GM18502 (cell line): ENCODE data around the gene ING4.

Source experiments
- ATAC-seq: cut with Tn5 transposase; IDR thresholded peaks from one replicate; pipeline ENCODE4 v1.9.1; 2021; ENCODE audit warnings: mild to moderate bottlenecking; ENCODE audit not compliant: unreplicated experiment, poor library complexity

ING4 gene

DNA sequence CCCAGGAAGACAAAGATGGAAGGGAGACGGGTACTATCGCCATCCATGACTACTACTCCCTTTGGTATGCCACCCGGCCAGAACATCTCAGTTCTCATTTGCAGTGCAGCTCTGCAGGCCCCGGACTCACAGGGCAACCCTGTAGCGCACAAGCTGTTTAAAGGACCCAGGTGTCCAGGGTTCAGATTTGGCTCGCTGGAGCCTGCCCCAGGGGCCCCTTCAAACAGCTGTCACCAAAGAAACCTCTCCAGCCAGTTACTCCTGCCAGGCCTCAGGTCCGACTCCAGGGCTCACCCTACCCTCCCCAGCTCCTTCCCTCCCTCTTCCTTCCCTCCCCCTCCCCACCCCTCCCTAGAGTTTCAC, 50.3 kb downstream of the ING4 start:
- ATAC-seq: no peak

DNA sequence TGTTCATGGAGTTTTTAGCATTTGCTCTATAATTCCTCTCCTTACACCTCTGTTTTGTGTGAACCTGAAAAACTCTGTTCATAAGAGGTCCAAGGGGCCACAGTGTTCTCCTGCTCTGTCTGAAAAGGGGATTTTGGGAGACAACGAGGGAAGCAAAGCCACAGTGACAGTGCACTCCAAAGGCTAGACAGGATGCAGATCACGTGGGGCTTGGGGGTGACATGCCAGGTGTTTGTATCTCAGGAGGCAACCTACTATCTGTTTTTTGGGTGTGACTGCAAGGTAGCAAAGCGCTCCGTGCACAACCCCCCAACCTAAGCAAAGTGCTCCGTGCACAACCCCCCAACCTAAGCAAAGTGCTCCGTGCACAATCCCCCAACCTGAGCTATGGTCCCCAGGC, 50.7 kb downstream of the ING4 start:
- no peak for ATAC-seq

DNA sequence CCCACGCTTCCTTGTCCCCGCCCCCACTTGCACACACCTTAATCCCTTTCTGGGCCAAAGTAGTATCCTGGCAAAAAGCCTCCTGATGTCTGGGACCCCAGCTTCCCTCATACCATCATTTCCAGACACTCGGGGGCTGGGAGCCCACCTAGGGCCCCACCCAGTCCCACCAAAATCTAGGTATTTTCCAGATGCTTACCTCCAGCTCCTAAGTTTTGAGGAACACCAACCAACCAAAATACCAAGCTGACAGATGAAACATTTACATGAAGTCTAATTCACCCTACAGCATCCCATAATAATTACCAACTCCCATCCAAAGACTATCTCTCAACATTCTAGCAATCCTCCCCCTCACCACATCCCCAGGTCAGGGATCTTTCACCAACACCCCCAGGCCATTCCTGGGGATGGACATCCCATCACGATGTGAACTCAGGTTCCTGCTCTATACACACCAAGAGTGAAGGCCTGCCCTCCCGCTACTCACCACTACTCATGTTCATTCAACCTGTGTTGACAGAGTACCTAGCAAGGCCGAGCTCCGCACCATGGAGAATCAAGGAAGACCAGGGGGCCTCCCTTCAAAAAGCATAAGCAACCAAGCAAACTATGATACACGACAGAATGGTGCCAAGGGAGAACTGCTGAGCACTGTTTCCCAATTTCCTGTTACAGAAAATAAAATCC, 54.2 kb downstream of the ING4 start:
- no peak for ATAC-seq

DNA sequence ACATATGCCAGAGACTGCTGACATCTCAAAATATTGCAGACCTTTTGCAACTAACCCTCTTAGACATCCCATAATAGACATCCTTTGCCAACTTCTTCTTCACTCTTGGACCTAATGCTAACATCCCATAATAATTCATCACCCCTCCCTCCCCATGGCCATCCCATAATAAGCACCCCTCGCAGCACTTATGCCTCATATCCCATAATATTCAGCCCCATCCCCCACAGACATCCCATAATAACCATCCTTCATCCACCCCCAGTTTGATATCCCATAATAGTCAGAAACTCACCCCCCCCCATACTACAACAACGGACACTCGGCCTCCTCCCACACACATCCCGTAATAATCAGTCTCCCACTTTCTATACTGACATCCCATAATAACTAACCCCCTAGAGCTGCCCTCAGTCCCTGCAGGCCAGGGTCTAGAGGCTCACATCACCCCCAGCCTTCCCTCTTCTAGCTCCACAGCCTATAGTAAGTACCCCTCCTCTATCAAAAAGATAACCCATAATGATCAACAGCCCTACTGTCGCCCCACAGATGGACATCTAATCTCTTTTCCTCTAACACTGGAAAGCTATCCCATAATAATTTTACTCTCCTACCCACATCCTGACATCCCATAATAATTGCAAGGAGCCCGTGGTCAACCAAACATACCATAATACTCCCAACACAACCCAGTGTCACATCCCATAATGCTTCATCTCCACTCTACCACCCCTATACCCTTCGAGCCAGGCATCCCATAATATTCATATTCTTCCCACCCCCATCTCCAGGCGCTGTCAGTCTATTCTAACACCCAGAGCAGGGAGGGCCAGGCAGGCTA, 54.9 kb downstream of the ING4 start:
- peak; percentile 42 for ATAC-seq

DNA sequence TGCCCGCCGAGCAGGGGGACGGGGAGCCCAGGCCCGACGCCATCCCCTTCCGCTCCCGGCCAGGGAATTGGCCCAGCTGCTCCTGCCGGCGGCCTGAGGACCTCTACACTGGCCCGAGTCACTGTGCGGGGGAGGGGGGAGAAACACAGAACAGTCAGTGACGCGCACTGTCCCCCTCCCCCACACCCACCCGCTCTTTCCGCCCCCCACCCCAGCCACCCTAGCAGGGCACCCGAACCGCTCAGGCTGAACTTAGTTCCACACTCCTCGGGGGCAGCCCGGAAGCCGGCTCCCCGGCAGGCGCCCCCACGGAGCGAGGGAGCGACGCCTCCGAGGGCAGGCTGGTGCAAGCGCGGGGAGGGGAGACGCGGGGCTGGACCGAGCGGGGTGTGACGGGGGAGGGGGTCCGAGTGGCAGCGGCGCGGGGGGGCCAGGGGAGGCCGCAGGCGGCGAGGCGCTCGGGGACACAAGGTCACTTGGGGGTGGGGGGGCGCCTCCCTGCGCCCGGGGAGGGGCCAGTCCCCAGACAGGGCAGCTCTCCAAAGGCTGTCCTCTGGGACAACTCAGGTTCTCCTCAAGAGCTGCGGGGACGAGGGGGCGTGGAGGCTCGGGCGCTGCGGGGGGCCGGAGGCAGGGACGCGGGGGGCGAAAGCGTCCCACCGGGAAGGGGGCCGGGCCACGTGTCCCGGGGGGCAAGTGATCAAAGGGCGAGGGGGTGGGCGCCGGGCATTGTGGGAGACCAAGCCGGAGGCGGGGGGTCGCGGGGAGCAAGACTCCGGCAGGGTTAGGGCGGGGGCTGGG, 56.4 kb downstream of the ING4 start:
- no peak for ATAC-seq

DNA sequence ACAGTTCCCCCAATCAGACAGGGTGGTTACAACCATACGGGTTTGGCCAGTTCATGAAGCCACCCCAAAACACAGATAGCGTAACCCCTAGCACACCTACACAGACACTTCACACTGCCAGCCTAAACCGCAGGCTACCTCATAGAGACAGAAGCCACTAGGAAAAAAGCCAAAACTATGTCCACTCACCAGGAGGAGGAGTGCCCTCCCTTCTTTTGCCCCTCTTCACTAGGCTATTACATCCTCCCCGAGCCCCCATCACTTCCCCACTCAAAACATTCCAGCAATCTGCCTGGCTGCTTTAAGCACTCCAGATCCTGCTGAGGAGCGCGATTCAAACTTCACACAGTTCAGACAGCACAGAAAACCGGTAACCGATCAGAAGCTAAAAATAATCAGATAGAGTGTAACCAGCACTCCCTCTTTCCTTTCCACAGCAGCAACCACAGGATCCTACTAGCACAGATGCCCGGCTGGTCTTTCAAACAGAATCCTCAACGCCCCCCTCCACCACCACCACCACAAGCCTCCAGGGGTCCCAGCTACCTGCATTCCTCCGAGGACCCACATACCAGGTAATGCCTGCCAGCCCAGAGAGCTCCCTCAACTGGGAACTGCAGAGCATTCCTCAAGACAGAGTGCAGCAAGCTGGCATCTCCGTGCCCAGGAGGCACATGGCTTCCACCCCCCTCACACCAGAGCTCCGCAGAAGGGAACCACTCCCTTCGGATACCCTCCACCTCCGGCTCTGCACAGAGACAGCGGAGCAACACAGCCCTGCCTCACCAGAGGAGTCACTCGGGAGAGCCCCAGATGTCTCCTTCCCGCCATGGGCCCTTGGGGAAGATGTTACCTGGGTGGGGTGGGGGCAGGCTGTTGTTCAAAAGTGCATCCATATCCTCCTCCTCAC, 57.2 kb downstream of the ING4 start:
- no peak for ATAC-seq

DNA sequence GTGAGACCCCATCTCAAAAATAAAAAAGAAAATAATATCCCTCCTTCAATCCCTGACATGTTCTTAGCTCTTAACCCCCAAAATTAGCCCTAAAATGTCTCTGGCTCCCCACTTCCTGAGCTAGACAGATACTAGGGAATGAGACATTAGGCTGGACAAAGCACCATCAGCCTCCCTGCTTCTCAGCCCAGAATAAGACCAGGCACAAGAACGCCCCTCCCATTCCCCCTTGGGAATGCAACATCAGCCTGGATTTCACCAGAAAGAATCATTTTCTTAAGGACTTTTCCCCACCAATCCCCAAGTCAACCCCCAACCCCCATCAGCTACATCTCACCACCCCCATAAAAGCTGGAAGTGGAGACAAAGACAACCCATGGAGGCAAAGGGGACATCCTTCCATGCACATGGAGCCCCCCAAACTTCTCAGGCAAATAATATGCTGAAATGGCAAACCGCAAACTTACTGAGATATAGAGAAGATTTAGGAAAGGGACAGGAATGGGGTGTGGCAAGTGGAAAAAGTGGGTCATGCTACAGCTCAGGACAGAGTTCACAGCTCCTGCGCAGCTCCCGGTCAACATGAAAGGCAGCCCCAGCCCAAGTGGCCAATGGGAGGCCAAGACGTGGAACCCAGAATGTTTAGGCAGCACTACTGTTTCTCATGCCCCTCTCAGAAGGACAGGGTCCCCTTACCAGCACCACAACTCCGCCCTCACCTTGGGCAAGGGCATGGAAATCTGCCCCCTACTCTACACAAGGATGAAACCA, 58.5 kb downstream of the ING4 start:
- no peak for ATAC-seq

DNA sequence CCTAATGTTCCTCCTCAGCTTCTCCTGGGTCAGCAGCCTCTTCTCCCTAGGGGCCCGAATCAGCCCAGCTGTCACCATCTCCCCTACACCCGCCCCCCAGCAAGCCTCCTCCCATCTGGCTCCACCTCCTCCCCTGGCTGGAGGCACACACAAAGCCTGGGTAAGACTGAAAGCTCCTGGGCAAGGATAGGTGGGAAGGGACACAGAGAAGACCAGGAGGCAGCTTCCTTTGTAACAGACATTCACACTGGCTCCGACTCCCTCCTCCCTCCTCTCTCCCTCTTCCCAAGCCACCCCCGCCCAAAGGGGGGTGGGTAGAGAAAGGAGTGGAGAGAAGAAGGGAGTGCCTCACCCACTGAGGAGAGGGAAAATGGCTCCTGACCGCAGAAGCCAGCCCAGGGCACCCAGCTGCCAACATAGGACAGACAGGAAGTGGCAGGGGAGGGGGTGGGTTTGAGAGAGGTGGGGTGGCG, 59.8 kb downstream of the ING4 start:
- no peak for ATAC-seq

DNA sequence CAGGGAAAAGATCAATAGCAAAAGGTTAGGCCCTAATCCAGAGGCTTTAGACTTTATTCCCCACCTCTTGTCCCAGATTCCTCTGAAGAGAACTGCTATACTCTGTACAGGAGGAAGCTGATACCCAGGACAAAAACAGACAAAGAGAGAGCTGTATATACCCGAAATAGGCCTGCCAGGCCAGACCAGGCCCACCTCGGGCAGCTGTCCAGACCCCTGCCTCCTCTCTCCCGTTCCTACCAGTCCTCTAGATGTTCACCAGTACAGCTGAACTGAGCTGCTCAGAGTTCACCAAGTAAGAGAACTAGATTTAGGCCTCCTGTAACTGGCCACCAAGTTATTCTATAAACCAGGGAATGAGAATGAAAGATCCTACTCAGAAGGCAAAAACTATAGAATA, 60.4 kb downstream of the ING4 start:
- no peak for ATAC-seq
